IPS DF 4.7 (cell line): ENCODE measurements around the gene TCEANC2.

Source experiments
- DNase-seq: peaks from one replicate; pipeline ENCODE4 v3.0.0-alpha.2; 2013; ENCODE audit warnings: low spot score; ENCODE audit errors: extremely low read depth

Gene TCEANC2

GRCh38 chr1:54112705-54113368 lies 59.4 kb downstream of the TCEANC2 start:
- no peak for DNase-seq

DNA sequence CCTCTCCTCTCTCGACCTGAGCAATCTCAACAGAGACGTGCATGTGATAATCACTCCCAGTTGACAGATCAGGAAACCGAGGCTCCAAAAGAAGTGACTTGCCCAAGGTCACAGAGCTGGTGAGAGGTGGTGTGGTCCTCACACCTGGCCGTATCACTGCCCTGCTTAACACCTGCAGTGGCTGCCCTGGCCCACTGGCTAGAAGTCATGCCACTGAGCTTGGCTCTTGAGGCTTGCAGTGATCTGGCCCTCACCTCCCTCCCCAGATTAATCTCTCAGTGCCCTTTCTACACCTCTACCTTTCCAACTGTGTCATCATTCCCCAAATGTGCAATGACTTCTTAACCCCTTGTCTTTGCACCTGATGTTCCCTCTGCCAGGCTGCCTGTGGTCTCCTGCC lies 60.6 kb downstream of the TCEANC2 start:
- no peak for DNase-seq

- DNase-seq, result no peak
These were observed 61.5 kb downstream of the TCEANC2 start for GRCh38 chr1:54114955-54115354.

DNA sequence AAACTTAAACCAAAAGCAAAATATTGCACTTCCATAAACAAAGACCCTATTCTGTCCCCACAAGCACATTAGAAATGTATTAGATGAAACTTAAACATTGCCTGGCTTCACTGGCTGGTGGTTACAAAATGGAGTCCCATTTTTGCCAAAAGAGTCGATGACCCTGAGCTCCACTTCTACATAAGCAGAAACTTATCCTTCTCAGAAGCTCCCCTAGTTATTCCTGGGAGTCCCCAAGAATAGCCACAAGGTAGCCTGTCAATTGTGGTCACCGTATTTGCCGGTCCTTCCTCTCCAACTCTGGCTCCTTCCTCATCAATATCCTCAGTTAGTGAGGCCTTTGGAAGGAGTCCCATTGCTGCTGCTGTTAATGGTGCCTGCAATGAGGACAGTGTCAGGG lies 62.1 kb downstream of the TCEANC2 start:
- no peak for DNase-seq

- no peak for DNase-seq
These were observed 64.6 kb downstream of the TCEANC2 start for GRCh38 chr1:54117815-54118563.

DNA sequence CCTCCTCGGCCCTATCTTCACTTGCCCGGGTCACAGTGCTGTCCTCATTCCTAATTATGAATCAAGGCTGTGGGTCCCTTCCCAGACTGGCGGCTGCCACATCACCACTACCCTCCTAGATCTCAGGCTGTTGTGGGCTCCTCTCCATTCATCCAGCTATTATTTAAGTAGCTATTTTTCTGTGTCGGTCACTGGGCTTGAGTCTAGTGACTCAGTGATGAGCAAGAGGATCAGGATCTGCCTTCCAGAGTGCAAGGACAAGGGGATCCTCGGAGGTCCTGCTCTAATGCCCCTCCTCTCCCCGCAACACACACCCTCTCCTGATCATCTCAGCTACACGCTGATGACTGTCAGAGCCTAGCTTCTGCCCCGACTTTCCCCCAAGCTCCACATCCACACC lies 65.3 kb downstream of the TCEANC2 start:
- DNase-seq, result no peak

DNA sequence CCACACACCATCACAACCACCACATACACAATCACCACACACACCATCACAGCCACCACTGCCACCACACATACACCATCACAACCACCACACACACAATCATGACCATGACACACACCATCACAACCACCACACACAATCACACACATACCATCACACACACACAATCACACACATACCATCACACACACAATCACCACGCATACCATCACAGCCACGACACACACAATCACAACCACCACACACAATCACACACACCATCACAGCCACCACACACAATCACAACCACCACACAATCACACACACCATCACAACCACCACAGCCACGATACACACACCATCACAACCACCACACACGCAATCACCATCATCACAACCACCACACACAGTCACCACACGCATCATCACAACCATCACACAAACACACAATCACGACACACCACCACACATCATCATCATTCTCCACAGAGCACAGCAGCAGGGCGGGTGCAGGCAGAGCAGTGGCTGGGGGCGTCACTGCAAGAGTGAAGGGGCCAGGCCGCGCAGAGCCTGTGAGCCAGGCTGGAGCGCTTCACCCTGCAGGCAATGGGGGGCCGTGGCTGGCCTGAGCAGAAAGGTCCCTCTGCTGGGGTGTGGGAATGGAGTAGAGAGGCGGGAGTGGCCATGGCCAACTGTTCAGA lies 66.8 kb downstream of the TCEANC2 start:
- no peak for DNase-seq

- DNase-seq, result no peak
These were observed 67.5 kb downstream of the TCEANC2 start for GRCh38 chr1:54120698-54121481.

DNA sequence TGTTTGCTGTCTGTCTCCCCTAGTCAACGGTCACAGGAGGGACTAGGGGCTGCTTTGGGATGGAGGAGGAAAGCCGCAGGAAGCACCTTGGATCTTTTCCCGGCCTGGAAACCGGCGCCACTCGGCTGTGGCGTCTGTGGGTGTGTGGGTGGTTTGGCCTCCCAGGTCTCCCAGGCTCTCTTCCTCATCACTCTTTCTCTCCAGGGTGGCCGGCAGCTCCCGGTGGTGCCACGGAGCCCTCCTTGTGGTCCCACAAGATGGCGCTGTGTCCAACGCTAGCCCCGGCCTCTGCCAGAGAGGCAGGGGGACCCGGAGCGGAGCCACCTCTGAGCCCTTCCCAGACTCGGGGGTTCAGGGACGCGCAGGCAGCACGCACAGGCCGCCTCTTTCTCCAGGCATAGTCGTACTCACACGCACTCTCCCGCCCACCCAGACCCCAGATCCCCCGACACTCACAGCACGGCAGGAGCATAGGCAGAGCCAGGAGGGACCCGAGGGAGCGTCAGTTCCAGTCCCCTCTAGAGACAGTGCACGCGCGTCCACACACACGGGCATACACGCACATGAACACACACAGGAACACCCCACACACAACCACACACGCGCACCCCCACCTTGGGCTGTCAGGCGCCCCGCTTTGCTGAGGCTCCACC lies 68.2 kb downstream of the TCEANC2 start:
- peak; percentile 41 for DNase-seq

GRCh38 chr1:54122135-54122751 lies 68.8 kb downstream of the TCEANC2 start:
- DNase-seq, result no peak

DNA sequence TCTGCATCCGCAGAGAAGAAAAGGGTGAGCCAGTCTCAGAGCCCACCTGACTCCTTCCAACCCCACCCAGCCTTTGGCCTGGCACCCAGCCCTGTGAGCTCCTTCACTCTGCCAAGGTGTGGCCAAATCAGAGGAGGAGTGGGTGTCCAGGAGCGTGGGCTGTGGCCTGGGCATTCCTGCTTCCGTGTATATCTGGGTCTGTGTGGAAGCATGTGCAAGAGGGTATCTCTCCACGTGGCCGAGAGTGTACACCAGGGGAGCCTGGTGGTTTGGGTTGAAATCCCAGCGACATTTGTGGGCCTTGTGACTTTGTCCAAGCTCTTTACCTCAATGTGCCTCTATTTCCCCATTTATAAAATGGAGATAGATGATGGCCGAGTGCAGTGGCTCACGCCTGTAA lies 69.6 kb downstream of the TCEANC2 start:
- DNase-seq, result no peak

GRCh38 chr1:54124472-54124871 lies 71.1 kb downstream of the TCEANC2 start:
- DNase-seq, result no peak

GRCh38 chr1:54124906-54125305 lies 71.5 kb downstream of the TCEANC2 start:
- DNase-seq, result no peak

GRCh38 chr1:54125386-54126070 lies 72.1 kb downstream of the TCEANC2 start:
- DNase-seq, result no peak

GRCh38 chr1:54126271-54126815 lies 72.9 kb downstream of the TCEANC2 start:
- DNase-seq, result no peak

- DNase-seq, result no peak
These were observed 74.3 kb downstream of the TCEANC2 start for GRCh38 chr1:54127594-54128300.

DNA sequence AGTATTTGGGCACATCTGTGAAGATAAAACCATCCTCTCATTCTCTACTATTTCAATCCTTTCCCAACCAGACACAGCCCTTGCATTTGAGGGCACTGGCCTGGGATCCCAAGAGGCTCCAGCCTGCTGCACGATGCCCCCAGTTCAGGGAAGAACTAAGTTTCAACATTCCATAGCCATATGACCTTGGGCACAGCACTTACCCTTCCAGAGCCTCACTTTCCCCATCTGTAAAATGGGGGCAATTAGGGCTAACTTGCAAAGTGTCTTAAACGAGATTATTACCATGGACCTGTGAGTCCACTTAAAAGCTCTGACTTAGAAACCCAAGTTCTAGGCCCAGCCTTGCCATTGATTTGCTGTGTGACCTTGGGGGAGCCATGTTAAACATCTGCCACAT lies 76.5 kb downstream of the TCEANC2 start:
- no peak for DNase-seq

DNA sequence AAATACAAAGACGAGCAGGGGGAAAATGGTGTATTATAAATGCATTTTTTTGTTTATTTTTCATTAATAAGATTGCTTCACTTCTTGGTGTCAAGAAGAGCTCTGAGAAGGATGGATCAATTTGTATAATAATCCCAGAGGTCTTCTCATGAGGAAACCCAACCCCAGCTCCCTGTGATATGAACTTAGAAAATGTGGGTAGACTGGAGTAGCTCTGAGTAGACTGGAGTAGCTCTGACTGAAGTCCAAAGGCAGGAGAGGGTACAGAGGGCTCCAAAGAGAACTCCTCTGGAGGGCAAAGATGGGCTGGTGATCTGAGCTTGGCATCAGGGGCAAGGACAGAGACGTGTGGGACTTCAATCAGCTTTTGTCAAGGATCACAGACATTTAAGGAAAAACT lies 78.0 kb downstream of the TCEANC2 start:
- no peak for DNase-seq

DNA sequence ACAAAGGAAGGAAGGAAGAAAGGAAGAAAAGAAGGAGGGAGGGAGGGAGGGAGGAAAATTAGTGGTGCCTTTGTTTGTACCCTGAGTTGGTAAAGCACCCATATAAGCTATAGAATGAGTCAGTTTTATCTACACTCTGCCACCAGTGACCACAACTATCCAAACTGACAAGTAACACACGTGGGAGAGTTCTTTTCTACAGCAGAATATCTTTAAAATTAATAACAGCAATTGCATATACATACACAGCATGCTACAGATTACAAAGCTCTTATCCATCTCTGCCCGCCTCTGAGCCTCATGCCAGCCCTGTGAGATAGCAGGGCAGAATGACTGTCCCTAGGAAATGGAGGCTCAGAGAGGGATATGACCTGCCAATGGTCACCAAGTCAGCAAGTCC lies 79.1 kb downstream of the TCEANC2 start:
- no peak for DNase-seq
